DOHH2 (cell line): ENCODE data around the gene NRCAM.

ENCODE experiments used
- CTCF ChIP-seq: fragments of 200-600 bp; sonication (generic); IDR thresholded peaks from one replicate; pipeline ENCODE4 v1.5.1; 2014; ENCODE audit warnings: antibody characterized with exemption, mild to moderate bottlenecking, low read depth, low read length; ENCODE audit not compliant: poor library complexity, severe bottlenecking
- EZH2phosphoT487 ChIP-seq: fragments of 200-600 bp; sonication (generic); IDR thresholded peaks from 2 replicates; pipeline ENCODE4 v1.6.1; 2017; ENCODE audit warnings: borderline replicate concordance, mild to moderate bottlenecking, antibody characterized with exemption, low read length, moderate library complexity, mixed read lengths

- TF ChIP-seq CTCF (no peak), EZH2phosphoT487 (no peak)
Observed at GRCh38 chr7:108166687-108167086, 289.5 kb downstream of the NRCAM start.
